ENCODE data around the gene TFPI2.

- no peak for TF ChIP-seq POLR2A (IDR thresholded peaks at IDR 0.05; ENCODE audit: low read depth, low read length)
- TF ChIP-seq TAF1 (IDR thresholded peaks at IDR 0.05; ENCODE audit: low read depth, low read length) = no peak
- TF ChIP-seq SPI1 (IDR thresholded peaks at IDR 0.05; ENCODE audit: low read depth, low read length) = no peak
- no peak for TF ChIP-seq POU2F2 (IDR thresholded peaks at IDR 0.05; ENCODE audit: low read depth, low read length)
- no peak for TF ChIP-seq POLR2AphosphoS5 (IDR thresholded peaks at IDR 0.05; ENCODE audit: low read depth, low read length)
Measured at GRCh38 chr7:93835702-93836101, 54.9 kb downstream of the TFPI2 start.

All from GM12891 (cell line).